GM12891 (cell line): Measurements from ENCODE around the gene RAX.

ENCODE experiments used
- POLR2AphosphoS5 ChIP-seq: IDR thresholded peaks from 2 replicates; pipeline ENCODE4 v1.6.1; 2011; ENCODE audit warnings: low read depth, low read length, control low read depth
- TAF1 ChIP-seq: IDR thresholded peaks from 2 replicates; pipeline ENCODE4 v1.6.1; 2011; ENCODE audit warnings: low read depth, low read length, control low read depth

GRCh38 chr18:59282341-59282740 is 9.1 kb upstream of the RAX start:
- TF ChIP-seq TAF1 = no peak
- TF ChIP-seq POLR2AphosphoS5 = no peak
